Loucy (cell line): ENCODE measurements around the gene NPIPA8.
"Not testable (repeated sequence)": the region's sequence is repeated elsewhere in the genome, so short reads cannot be mapped to it uniquely, and the experiment has no call there.

Experiments used
- H2AFZ ChIP-seq: fragments of 200-600 bp; sonication (generic); 2 replicates; pipeline ENCODE4 v1.6.0; 2016; ENCODE audit warnings: antibody characterized with exemption, mild to moderate bottlenecking, low read length, moderate library complexity
- H3F3A ChIP-seq: fragments of 200-600 bp; 2 replicates; pipeline ENCODE4 v1.6.0; 2016; ENCODE audit warnings: antibody characterized with exemption, low read depth, mild to moderate bottlenecking
- H3K27me3 ChIP-seq: fragments of 200-600 bp; sonication (generic); 2 replicates; pipeline ENCODE4 v1.6.1; 2014; ENCODE audit warnings: low read length, mild to moderate bottlenecking; ENCODE audit not compliant: insufficient read depth, poor library complexity, severe bottlenecking
- H3K36me3 ChIP-seq: fragments of 200-600 bp; sonication (generic); 2 replicates; pipeline ENCODE4 v1.6.1; 2016; ENCODE audit warnings: low read length; ENCODE audit not compliant: insufficient read depth
- H3K4me1 ChIP-seq: fragments of 200-600 bp; sonication (generic); 2 replicates; pipeline ENCODE4 v1.5.1; 2014; ENCODE audit warnings: low read length, mild to moderate bottlenecking; ENCODE audit not compliant: insufficient read depth, poor library complexity, severe bottlenecking
- H3K4me2 ChIP-seq: fragments of 200-600 bp; sonication (generic); 2 replicates; pipeline ENCODE4 v1.6.0; 2014; ENCODE audit warnings: antibody characterized with exemption, low read length, low read depth, mild to moderate bottlenecking; ENCODE audit not compliant: poor library complexity, severe bottlenecking
- H3K4me3 ChIP-seq: fragments of 200-600 bp; sonication (generic); 2 replicates; pipeline ENCODE4 v1.5.1; 2014; ENCODE audit warnings: low read length, mild to moderate bottlenecking, mixed read lengths; ENCODE audit not compliant: poor library complexity, severe bottlenecking
- H3K79me2 ChIP-seq: fragments of 200-600 bp; sonication (generic); 2 replicates; pipeline ENCODE4 v1.6.1; 2014; ENCODE audit warnings: low read length; ENCODE audit not compliant: insufficient read depth
- H3K9ac ChIP-seq: fragments of 200-600 bp; sonication (generic); 2 replicates; pipeline ENCODE4 v1.6.0; 2014; ENCODE audit warnings: mild to moderate bottlenecking, low read depth, low read length, moderate library complexity; ENCODE audit not compliant: poor library complexity, severe bottlenecking
- H3K9me2 ChIP-seq: fragments of 200-600 bp; sonication (generic); replicated peaks from 2 replicates; pipeline ENCODE4 v1.6.1; 2016; ENCODE audit warnings: low read depth, low read length, mixed read lengths
- H3K9me3 ChIP-seq: fragments of 200-600 bp; sonication (generic); 2 replicates; pipeline ENCODE4 v1.6.1; 2014; ENCODE audit warnings: mild to moderate bottlenecking, antibody characterized with exemption, low read length, low read depth; ENCODE audit not compliant: insufficient read depth
- H4K20me1 ChIP-seq: fragments of 200-600 bp; sonication (generic); 2 replicates; pipeline ENCODE4 v1.6.0; 2014; ENCODE audit warnings: antibody characterized with exemption, low read length, mild to moderate bottlenecking; ENCODE audit not compliant: insufficient read depth, poor library complexity, severe bottlenecking

The NPIPA8 gene

DNA sequence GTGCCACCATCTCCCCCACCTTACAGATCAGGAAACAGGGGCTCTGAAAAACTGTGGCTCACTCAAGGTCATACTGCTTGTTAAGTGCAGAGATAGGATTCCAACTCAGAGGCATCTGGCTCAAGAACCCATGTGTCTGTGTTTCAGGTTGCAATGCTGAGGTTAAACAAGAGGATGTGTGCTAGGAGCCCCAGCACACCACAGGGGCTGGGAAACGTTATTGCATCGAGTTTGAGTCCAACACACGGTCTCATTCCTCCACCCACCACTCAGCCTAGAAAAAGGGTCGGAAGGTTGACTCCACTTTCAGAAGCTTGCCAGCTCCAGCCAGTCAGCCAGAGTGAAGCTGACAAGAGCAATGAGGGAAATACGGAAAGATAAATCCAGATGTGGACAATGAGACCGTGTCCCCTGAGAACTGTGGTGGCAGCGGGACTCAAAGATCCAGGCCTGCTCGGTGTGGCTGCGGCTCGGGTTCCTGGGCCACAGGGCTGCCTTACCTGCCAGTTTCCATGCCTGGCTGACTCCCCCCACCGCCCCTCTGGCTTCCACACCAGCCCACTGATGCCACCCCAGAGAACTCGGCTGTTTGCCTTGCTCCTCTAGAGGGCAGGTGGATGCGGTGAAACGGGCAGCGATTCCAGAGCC is 33.4 kb downstream of the NPIPA8 start:
- H2AFZ ChIP-seq, H3K9me2 ChIP-seq, H3K79me2 ChIP-seq, H3K9me3 ChIP-seq, H3F3A ChIP-seq, H3K4me1 ChIP-seq, H3K9ac ChIP-seq, H3K27me3 ChIP-seq, H3K4me2 ChIP-seq, H3K4me3 ChIP-seq, H3K36me3 ChIP-seq, H4K20me1 ChIP-seq: not testable (repeated sequence)

DNA sequence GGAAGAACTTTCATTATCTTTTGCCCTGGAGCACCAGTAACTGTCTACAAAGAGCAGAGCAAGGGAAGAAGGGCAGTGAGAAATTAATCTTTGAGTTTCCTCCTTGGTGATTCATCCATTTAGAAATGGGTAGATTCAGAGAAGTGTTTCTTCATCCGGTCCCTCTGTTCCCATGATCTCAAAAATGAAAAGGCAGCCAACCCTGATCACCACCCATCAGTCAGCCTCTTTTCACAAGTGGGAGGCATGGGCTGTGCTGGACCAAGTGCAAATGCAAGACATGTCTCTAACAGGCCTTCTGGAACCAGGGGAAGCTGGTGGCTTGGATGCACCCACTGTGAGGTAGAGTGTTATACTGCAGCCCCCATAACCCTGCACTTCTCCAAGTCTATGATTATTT is 38.8 kb downstream of the NPIPA8 start:
- not testable (repeated sequence) for H3K4me3 ChIP-seq, H3K4me2 ChIP-seq, H3K9ac ChIP-seq, H2AFZ ChIP-seq, H3K9me2 ChIP-seq, H3K9me3 ChIP-seq, H4K20me1 ChIP-seq, H3K4me1 ChIP-seq, H3F3A ChIP-seq, H3K36me3 ChIP-seq, H3K79me2 ChIP-seq, H3K27me3 ChIP-seq

DNA sequence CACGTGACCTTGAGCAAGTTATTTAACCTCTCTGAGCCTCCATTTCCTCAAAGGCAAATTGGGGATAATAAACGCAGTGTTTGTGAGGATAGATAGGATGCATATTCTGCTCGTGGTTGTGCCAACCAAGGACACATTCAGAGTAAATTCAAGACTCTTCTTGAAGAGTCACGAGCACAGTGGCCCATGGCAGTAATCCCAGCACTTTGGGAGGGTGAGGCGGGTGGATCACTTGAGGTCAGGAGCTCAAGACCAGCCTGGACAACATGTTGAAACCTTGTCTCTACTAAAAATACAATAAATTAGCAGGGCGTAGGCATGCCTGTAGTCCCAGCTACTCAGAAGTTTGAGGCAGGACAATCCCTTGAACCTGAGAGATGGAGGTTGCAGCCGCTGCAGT is 39.6 kb downstream of the NPIPA8 start:
- H3K36me3 ChIP-seq, H3K4me3 ChIP-seq, H3K9ac ChIP-seq, H2AFZ ChIP-seq, H4K20me1 ChIP-seq, H3K27me3 ChIP-seq, H3K79me2 ChIP-seq, H3K9me3 ChIP-seq, H3K4me2 ChIP-seq, H3K4me1 ChIP-seq, H3F3A ChIP-seq, H3K9me2 ChIP-seq: not testable (repeated sequence)

DNA sequence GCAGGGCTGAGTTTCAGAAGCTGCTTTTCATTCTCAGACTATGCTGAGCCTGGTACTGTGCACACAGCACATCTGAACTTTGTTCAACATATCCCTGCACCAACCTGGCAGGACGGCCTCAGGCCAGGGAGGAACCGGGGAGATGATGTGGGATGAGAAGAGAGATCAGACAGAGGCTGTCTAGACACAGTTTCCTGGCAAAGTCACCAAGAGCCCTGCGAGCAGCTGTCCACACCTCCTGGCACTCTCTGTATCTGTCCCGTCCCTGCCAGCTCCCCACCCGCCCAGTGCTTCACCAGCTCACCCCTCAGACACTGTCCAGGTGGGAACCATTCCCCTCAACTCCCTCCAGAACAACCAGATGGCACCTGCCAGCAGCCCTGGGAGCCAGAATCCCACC is 42.2 kb downstream of the NPIPA8 start:
- H3K4me1 ChIP-seq, H3K36me3 ChIP-seq, H3K79me2 ChIP-seq, H3K4me3 ChIP-seq, H2AFZ ChIP-seq, H3F3A ChIP-seq, H3K9me2 ChIP-seq, H3K4me2 ChIP-seq, H4K20me1 ChIP-seq, H3K9ac ChIP-seq, H3K27me3 ChIP-seq, H3K9me3 ChIP-seq: not testable (repeated sequence)

DNA sequence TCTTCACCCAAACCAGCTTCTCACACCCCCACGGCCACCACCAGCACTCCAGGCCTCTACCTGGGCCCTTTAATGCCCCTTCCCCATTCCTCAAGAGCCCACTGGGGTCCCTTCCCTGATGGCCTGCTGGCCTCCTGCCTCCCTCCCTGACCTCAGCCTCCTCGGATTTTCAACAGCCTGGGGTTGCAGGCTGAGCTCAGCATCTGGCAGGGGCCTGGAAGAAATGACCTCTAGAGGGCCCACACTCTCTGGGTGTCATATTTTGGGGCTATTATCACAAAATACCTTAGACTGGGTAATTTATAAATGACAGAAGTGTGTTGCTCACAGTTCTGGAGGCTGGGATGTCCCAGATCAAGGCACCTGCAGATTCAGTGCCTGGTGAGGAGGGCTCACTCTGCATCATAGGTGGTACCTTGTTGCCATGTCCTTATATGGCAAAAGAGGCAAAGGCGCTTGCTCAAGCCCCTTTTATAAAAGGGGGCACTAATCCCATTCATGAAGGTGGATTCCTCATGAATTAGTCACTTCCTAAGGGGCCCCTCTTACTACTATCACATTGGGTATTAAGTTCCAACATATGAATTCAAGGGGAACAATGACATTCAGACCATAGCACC is 43.1 kb downstream of the NPIPA8 start:
- not testable (repeated sequence) for H4K20me1 ChIP-seq, H3K4me2 ChIP-seq, H3K79me2 ChIP-seq, H3K9me3 ChIP-seq, H2AFZ ChIP-seq, H3K4me3 ChIP-seq, H3K4me1 ChIP-seq, H3F3A ChIP-seq, H3K36me3 ChIP-seq, H3K27me3 ChIP-seq, H3K9ac ChIP-seq, H3K9me2 ChIP-seq

DNA sequence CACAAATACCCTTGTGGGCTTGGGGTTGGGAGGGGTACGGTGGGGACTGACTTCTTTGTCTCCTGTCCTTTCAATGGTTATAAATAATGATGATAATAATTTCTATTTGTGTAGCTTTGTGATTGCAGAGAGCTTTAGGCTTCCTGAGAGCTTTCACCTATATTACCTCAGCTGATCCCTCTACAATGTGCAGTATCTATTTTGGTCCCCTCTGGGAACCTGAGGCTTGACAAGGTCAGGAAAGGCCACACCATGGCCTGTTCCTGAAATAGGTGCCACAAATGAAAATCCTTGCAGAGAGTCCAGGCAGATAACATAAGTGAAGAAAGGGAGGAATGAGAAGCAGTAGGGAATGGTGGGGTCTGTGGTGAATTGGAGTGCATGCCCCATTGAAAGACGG is 45.6 kb downstream of the NPIPA8 start:
- not testable (repeated sequence) for H4K20me1 ChIP-seq, H3K4me2 ChIP-seq, H3K79me2 ChIP-seq, H3K36me3 ChIP-seq, H3K4me1 ChIP-seq, H3K9me2 ChIP-seq, H3F3A ChIP-seq, H2AFZ ChIP-seq, H3K9ac ChIP-seq, H3K27me3 ChIP-seq, H3K4me3 ChIP-seq, H3K9me3 ChIP-seq

DNA sequence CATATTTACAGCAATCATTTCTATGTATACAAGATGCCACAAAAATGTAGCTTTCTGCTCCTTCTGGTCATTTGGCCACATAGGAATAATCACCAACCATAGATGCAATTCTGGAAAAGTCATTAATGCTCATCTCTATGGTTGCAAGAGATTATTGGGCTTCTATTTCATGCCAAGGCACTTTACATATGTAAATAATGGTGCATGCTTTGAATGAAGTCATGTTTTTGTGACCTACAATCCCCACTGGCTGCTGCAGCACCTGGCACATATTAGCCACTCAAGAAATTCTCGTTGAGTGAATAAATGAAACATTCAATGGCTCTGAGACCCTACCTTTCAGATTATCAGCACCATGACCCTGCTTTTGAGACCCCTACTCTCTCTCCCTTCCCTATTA is 50.2 kb downstream of the NPIPA8 start:
- not testable (repeated sequence) for H3F3A ChIP-seq, H4K20me1 ChIP-seq, H3K36me3 ChIP-seq, H3K4me1 ChIP-seq, H3K27me3 ChIP-seq, H2AFZ ChIP-seq, H3K79me2 ChIP-seq, H3K9me2 ChIP-seq, H3K4me2 ChIP-seq, H3K4me3 ChIP-seq, H3K9me3 ChIP-seq, H3K9ac ChIP-seq
